Endothelial cell of umbilical vein (primary cell): ENCODE results near the gene VMP1.

Source experiments
- EZH2 ChIP-seq: IDR thresholded peaks from 2 replicates; pipeline ENCODE4 v1.6.1; 2012; ENCODE audit warnings: borderline replicate concordance, low read depth, mild to moderate bottlenecking, moderate library complexity, low read length, inconsistent platforms; ENCODE audit not compliant: severe bottlenecking
- POLR2A ChIP-seq: IDR thresholded peaks from 2 replicates; pipeline ENCODE4 v1.6.1; 2012; ENCODE audit warnings: low read depth, mild to moderate bottlenecking, control low read depth, low read length
- POLR2AphosphoS5 ChIP-seq: IDR thresholded peaks from 2 replicates; pipeline ENCODE4 v1.6.1; 2012; ENCODE audit warnings: low read depth, mild to moderate bottlenecking, control low read depth, low read length, moderate library complexity; ENCODE audit not compliant: insufficient read depth
- TF ChIP-seq, protein P1 (sequence below), 2 donors: IDR thresholded peaks; 1 replicate in 1 of 2; 2 replicates in 1 of 2; pipeline ENCODE4 v1.5.1; 2011; ENCODE audit warnings: low read length in 2 of 2, mild to moderate bottlenecking in 2 of 2, moderate library complexity in 2 of 2, control low read depth in 1 of 2, inconsistent platforms in 1 of 2, low read depth in 1 of 2; ENCODE audit not compliant: insufficient read depth in 1 of 2; ENCODE audit errors: extremely low read depth in 1 of 2
- TF ChIP-seq, protein P2 (sequence below): IDR thresholded peaks from 2 replicates; pipeline ENCODE4 v1.6.1; 2011; ENCODE audit not compliant: insufficient read depth, insufficient read length

DNA sequence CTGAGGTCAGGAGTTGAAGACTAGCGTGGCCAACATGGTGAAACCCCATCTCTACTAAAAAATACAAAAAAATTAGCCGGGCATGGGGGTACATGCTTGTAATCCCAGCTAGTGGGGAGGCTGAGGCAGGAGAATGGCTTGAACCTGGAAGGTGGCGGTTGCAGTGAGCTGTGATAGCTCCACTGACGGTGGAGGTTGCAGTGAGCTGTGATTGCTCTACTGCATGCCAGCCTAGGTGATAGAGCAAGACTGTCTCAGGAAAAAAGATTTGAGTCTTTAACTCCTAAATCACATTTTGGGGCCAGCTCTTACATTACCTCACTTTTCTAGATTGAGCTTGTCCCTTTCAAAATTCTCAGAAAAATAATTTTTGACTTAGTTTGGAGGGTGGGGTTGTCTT lies 15.2 kb downstream of the VMP1 start:
- TF ChIP-seq, protein P1, sequence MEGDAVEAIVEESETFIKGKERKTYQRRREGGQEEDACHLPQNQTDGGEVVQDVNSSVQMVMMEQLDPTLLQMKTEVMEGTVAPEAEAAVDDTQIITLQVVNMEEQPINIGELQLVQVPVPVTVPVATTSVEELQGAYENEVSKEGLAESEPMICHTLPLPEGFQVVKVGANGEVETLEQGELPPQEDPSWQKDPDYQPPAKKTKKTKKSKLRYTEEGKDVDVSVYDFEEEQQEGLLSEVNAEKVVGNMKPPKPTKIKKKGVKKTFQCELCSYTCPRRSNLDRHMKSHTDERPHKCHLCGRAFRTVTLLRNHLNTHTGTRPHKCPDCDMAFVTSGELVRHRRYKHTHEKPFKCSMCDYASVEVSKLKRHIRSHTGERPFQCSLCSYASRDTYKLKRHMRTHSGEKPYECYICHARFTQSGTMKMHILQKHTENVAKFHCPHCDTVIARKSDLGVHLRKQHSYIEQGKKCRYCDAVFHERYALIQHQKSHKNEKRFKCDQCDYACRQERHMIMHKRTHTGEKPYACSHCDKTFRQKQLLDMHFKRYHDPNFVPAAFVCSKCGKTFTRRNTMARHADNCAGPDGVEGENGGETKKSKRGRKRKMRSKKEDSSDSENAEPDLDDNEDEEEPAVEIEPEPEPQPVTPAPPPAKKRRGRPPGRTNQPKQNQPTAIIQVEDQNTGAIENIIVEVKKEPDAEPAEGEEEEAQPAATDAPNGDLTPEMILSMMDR (IDR thresholded peaks at IDR 0.05; ENCODE audit: extremely low read depth in 1 of 2, insufficient read depth in 1 of 2, low read depth in 1 of 2, low read length in 2 of 2): no peak
- no peak for TF ChIP-seq EZH2
- no peak for TF ChIP-seq POLR2A
- TF ChIP-seq POLR2AphosphoS5: no peak
- TF ChIP-seq, protein P2, sequence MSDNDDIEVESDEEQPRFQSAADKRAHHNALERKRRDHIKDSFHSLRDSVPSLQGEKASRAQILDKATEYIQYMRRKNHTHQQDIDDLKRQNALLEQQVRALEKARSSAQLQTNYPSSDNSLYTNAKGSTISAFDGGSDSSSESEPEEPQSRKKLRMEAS: no peak
